NCI-H2081 treated with DMSO at 0.1 percent for 48 hours (cell line): ENCODE data around the gene CLIC3.

Experiments
- DNase-seq: peaks from one replicate; lab custom pipeline; 2025; lab: John Stamatoyannopoulos, UW

Gene CLIC3

GRCh38 chr9:136964171-136964689 is 32.1 kb downstream of the CLIC3 start:
- no peak for DNase-seq

- no peak for DNase-seq
These were observed 32.6 kb downstream of the CLIC3 start for GRCh38 chr9:136963751-136964150.

- no peak for DNase-seq
These were observed 33.0 kb downstream of the CLIC3 start for GRCh38 chr9:136963341-136963740.

GRCh38 chr9:136962701-136963248 is 33.6 kb downstream of the CLIC3 start:
- DNase-seq, result no peak

- DNase-seq, result no peak
These were observed 34.2 kb downstream of the CLIC3 start for GRCh38 chr9:136962163-136962562.

- DNase-seq, result no peak
These were observed 34.9 kb downstream of the CLIC3 start for GRCh38 chr9:136961279-136962065.

- no peak for DNase-seq
These were observed 35.5 kb downstream of the CLIC3 start for GRCh38 chr9:136960938-136961275.

GRCh38 chr9:136960212-136960937 is 36.0 kb downstream of the CLIC3 start:
- DNase-seq, result no peak

GRCh38 chr9:136958898-136959850 is 37.2 kb downstream of the CLIC3 start:
- DNase-seq, result no peak

GRCh38 chr9:136958473-136958872 is 37.9 kb downstream of the CLIC3 start:
- DNase-seq, result no peak

GRCh38 chr9:136957901-136958300 is 38.5 kb downstream of the CLIC3 start:
- DNase-seq, result no peak

GRCh38 chr9:136957461-136957860 is 38.9 kb downstream of the CLIC3 start:
- no peak for DNase-seq

- no peak for DNase-seq
These were observed 39.8 kb downstream of the CLIC3 start for GRCh38 chr9:136956604-136957003.

- no peak for DNase-seq
These were observed 40.4 kb downstream of the CLIC3 start for GRCh38 chr9:136955943-136956335.

GRCh38 chr9:136955202-136955942 is 41.0 kb downstream of the CLIC3 start:
- no peak for DNase-seq

- DNase-seq, result no peak
These were observed 41.9 kb downstream of the CLIC3 start for GRCh38 chr9:136954270-136955083.

GRCh38 chr9:136953771-136954269 is 42.5 kb downstream of the CLIC3 start:
- DNase-seq, result no peak

GRCh38 chr9:136952876-136953770 is 43.2 kb downstream of the CLIC3 start:
- DNase-seq, result no peak

- DNase-seq, result no peak
These were observed 44.0 kb downstream of the CLIC3 start for GRCh38 chr9:136952321-136952850.
